ENCODE data around the gene PGM5.
"Not testable (repeated sequence)": the region's sequence is repeated elsewhere in the genome, so short reads cannot be mapped to it uniquely, and the experiment has no call there.

- not testable (repeated sequence) for TF ChIP-seq EZH2phosphoT487 (IDR thresholded peaks at IDR 0.05; ENCODE audit: insufficient read depth, low read depth); EZH2 (IDR thresholded peaks at IDR 0.05; ENCODE audit: insufficient read depth, poor library complexity, severe bottlenecking)
Measured at GRCh38 chr9:68318209-68318608, 38.2 kb upstream of the PGM5 start.
